Endothelial cell of umbilical vein (primary cell): ENCODE results near the gene ACSL6. TPM values are rescaled to one million over a fixed set of nuclear protein-coding genes. Genes with fewer than 3 reads are reported as not detected.

Experiments
- BruUV-seq: library from RNA; stranded (reverse); fragments of 400-500 nt; replicated peaks from 2 replicates; lab custom pipeline; 2021; lab: Mats Ljungman, UMichigan
- CTCF ChIA-PET: fragments of 300-600, 350-600 bp; sonication (Branson Sonifier 250); formaldehyde crosslinking; loops from one replicate; lab custom pipeline; 2021; ENCODE audit warnings: antibody characterized with exemption, inconsistent platforms; lab: Charles Lee
- POLR2A ChIA-PET: fragments of 300-600, 350-600 bp; sonication (Branson Sonifier 250); formaldehyde crosslinking; loops from one replicate; lab custom pipeline; 2021; ENCODE audit warnings: antibody characterized with exemption, inconsistent platforms; lab: Charles Lee
- DNase-seq: peaks from one replicate; pipeline ENCODE4 v3.0.0-alpha.2; 2011; ENCODE audit warnings: low read depth, low spot score
- FAIRE-seq: peaks from 2 replicates; lab custom pipeline; 2011; peaks lifted over from hg19 to GRCh38; lab: Jason Lieb, UNC
- H2AFZ ChIP-seq: 2 replicates; pipeline ENCODE4 v1.6.0; 2012; ENCODE audit warnings: low read depth, low read length, control low read depth, inconsistent platforms
- H3K27ac ChIP-seq: 2 replicates; pipeline ENCODE4 v1.5.1; 2011; ENCODE audit warnings: low read depth, mild to moderate bottlenecking, control low read depth, low read length, moderate library complexity; ENCODE audit not compliant: insufficient read depth
- H3K27me3 ChIP-seq, 2 experiments: 2 replicates each; pipeline versions ENCODE4 v1.6.0 to v1.6.1; 2011; ENCODE audit warnings: low read length in 2 of 2, mixed read lengths in 1 of 2; ENCODE audit not compliant: control insufficient read depth in 2 of 2, insufficient read depth in 2 of 2
- H3K36me3 ChIP-seq, 2 experiments: 2 replicates in 1 of 2; 3 replicates in 1 of 2; pipeline ENCODE4 v1.5.1; 2011; ENCODE audit warnings: low read length in 2 of 2, mild to moderate bottlenecking in 1 of 2, moderate library complexity in 1 of 2; ENCODE audit not compliant: control insufficient read depth in 2 of 2, insufficient read depth in 2 of 2; ENCODE audit errors: extremely low read depth in 1 of 2
- H3K4me1 ChIP-seq: 3 replicates; pipeline ENCODE4 v1.5.1; 2011; ENCODE audit warnings: mild to moderate bottlenecking, low read length; ENCODE audit not compliant: control insufficient read depth, insufficient read depth; ENCODE audit errors: extremely low read depth
- H3K4me2 ChIP-seq: 2 replicates; pipeline ENCODE4 v1.6.1; 2011; ENCODE audit warnings: low read length, control low read depth, mixed read lengths; ENCODE audit not compliant: insufficient read depth
- H3K4me3 ChIP-seq, 3 experiments: fragments of 200-600 bp in 1 of 3; sonication (generic), shearing (Covaris generic) in 1 of 3; replicated peaks in 1 of 3; 2 replicates each; pipeline ENCODE4 v1.5.1; 2011 to 2016; ENCODE audit warnings: control low read depth in 3 of 3, low read length in 3 of 3, mild to moderate bottlenecking in 2 of 3, inconsistent platforms in 1 of 3, low read depth in 1 of 3, moderate library complexity in 1 of 3; ENCODE audit not compliant: insufficient read depth in 1 of 3
- H3K79me2 ChIP-seq: 2 replicates; pipeline ENCODE4 v1.6.0; 2012; ENCODE audit warnings: low read length, inconsistent platforms; ENCODE audit not compliant: control insufficient read depth, insufficient read depth
- H3K9ac ChIP-seq: replicated peaks from 2 replicates; pipeline ENCODE3; 2011; ENCODE audit warnings: low read length, control low read depth; ENCODE audit not compliant: insufficient read depth; ENCODE audit errors: extremely low read depth
- H3K9me1 ChIP-seq: replicated peaks from 3 replicates; pipeline ENCODE4 v1.6.0; 2011; ENCODE audit warnings: mild to moderate bottlenecking, low read length; ENCODE audit not compliant: control insufficient read depth, insufficient read depth; ENCODE audit errors: extremely low read depth
- H3K9me3 ChIP-seq: replicated peaks from 2 replicates; pipeline ENCODE4 v1.5.1; 2012; ENCODE audit warnings: low read length, inconsistent platforms; ENCODE audit not compliant: control insufficient read depth, insufficient read depth
- H4K20me1 ChIP-seq: replicated peaks from 2 replicates; pipeline ENCODE3; 2011; ENCODE audit warnings: mild to moderate bottlenecking, low read length; ENCODE audit not compliant: control insufficient read depth, insufficient read depth; ENCODE audit errors: extremely low read depth
- CTCF ChIP-seq, 2 donors: IDR thresholded peaks; 1 replicate in 1 of 2; 2 replicates in 1 of 2; pipeline ENCODE4 v1.5.1; 2011; ENCODE audit warnings: low read length in 2 of 2, mild to moderate bottlenecking in 2 of 2, moderate library complexity in 2 of 2, control low read depth in 1 of 2, inconsistent platforms in 1 of 2, low read depth in 1 of 2; ENCODE audit not compliant: insufficient read depth in 1 of 2; ENCODE audit errors: extremely low read depth in 1 of 2
- EZH2 ChIP-seq: IDR thresholded peaks from 2 replicates; pipeline ENCODE4 v1.6.1; 2012; ENCODE audit warnings: borderline replicate concordance, low read depth, mild to moderate bottlenecking, moderate library complexity, low read length, inconsistent platforms; ENCODE audit not compliant: severe bottlenecking
- FOS ChIP-seq: IDR thresholded peaks from 2 replicates; pipeline ENCODE4 v1.6.1; 2011; ENCODE audit warnings: mild to moderate bottlenecking, low read length, moderate library complexity, borderline replicate concordance; ENCODE audit not compliant: insufficient read depth
- GATA2 ChIP-seq: IDR thresholded peaks from 2 replicates; pipeline ENCODE4 v1.7.0; 2011; ENCODE audit warnings: low read depth, mild to moderate bottlenecking, moderate library complexity, mixed read lengths, low read length; ENCODE audit not compliant: insufficient read length, insufficient read depth
- JUN ChIP-seq: IDR thresholded peaks from 2 replicates; pipeline ENCODE4 v1.6.1; 2011; ENCODE audit warnings: borderline replicate concordance, low read depth; ENCODE audit not compliant: insufficient read length, insufficient read depth
- MAX ChIP-seq: IDR thresholded peaks from 2 replicates; pipeline ENCODE4 v1.6.1; 2011; ENCODE audit not compliant: insufficient read depth, insufficient read length
- MYC ChIP-seq: IDR thresholded peaks from one replicate; pipeline ENCODE4 v1.6.1; 2011; ENCODE audit warnings: mild to moderate bottlenecking, low read depth, low read length
- POLR2A ChIP-seq: IDR thresholded peaks from 2 replicates; pipeline ENCODE4 v1.6.1; 2012; ENCODE audit warnings: low read depth, mild to moderate bottlenecking, control low read depth, low read length
- POLR2AphosphoS5 ChIP-seq: IDR thresholded peaks from 2 replicates; pipeline ENCODE4 v1.6.1; 2012; ENCODE audit warnings: low read depth, mild to moderate bottlenecking, control low read depth, low read length, moderate library complexity; ENCODE audit not compliant: insufficient read depth
- dilution Hi-C: fragments of 300-500 bp; cut with MboI; formaldehyde crosslinking; loops from one replicate; pipeline ENCODE4 v1.15.0; 2019; ENCODE audit warnings: low sequenced_read_pairs; ENCODE audit not compliant: extremely low pct_ligation_motif_present
- intact Hi-C: fragments of 100-400 bp; cut with micrococcal nuclease; formaldehyde crosslinking; loops from one replicate; pipeline ENCODE4 v1.10.0; 2022
- polyA plus RNA-seq, 4 experiments: library from polyadenylated mRNA; depleted of rRNA in 3 of 4; stranded (reverse) in 3 of 4; unstranded in 1 of 4; fragments of >200 nt; gene quantifications; 2 replicates each; pipeline versions ENCODE4 v1.2.1 to v1.2.3, GENCODE V29; 2011 to 2012; ENCODE audit warnings: missing spikeins in 1 of 4
- total RNA-seq: library from RNA; stranded (reverse); gene quantifications from 2 replicates; pipeline ENCODE4 v1.2.3, GENCODE V29; 2021

ACSL6 gene
- total and polyA plus RNA-seq, 2 donors (not counting 3 experiments of a cell fraction or from before 2014, with no cell fraction given): not detected

GRCh38 chr5:131914472-131914871 lies 97.0 kb downstream of the ACSL6 start:
- ChIA-PET CTCF (no interaction called here), POLR2A (no interaction called here)
- Histone ChIP-seq H3K9ac (no peak overlapping the region), H4K20me1 (no peaks in the 10 kb centered on the region), H3K4me1 (no peaks in the 10 kb centered on the region), H3K4me2 (no peak overlapping the region), H3K9me1 (no peaks in the 10 kb centered on the region), H2AFZ (no peak overlapping the region), H3K27ac (no peak overlapping the region), H3K27me3 (peaks cover 0 to 14% of the 10 kb centered on the region in 2 experiments), H3K4me3 (no peak overlapping the region), H3K79me2 (no peaks in the 10 kb centered on the region), H3K36me3 (no peaks in the 10 kb centered on the region), H3K9me3 (no peaks in the 10 kb centered on the region)
- TF ChIP-seq EZH2: no peak
- TF ChIP-seq CTCF (IDR thresholded peaks at IDR 0.05; ENCODE audit: extremely low read depth in 1 of 2, insufficient read depth in 1 of 2, low read depth in 1 of 2, low read length in 2 of 2): no peak
- no peak for TF ChIP-seq MYC
- no peak for TF ChIP-seq MAX
- no peak for TF ChIP-seq JUN
- TF ChIP-seq FOS: no peak
- TF ChIP-seq POLR2A: no peak
- TF ChIP-seq POLR2AphosphoS5: no peak
- TF ChIP-seq GATA2: no peak
- DNase-seq: no peak
- dilution Hi-C loops (no loop called here), intact Hi-C loops (no loop called here)
- BruUV-seq: no TSS peak
- no peak for FAIRE-seq
